PC-9 (cell line): ENCODE measurements around the gene HMG20A. TPM values are rescaled to one million over a fixed set of nuclear protein-coding genes. Genes with fewer than 3 reads are reported as not detected.

Experiments
- BruUV-seq: library from RNA; stranded (reverse); fragments of 400-500 nt; replicated peaks from 2 replicates; lab custom pipeline; 2021; lab: Mats Ljungman, UMichigan
- CTCF ChIA-PET: fragments of 300-600 bp; sonication (Branson Sonifier 250); formaldehyde crosslinking; loops from one replicate; lab custom pipeline; 2022; ENCODE audit warnings: antibody characterized with exemption; lab: Charles Lee
- POLR2A ChIA-PET: fragments of 300-600 bp; sonication (Branson Sonifier 250); formaldehyde crosslinking; loops from one replicate; lab custom pipeline; 2022; ENCODE audit warnings: antibody characterized with exemption; ENCODE audit not compliant: unreplicated experiment; lab: Charles Lee
- DNase-seq, 2 experiments: peaks; one replicate each; pipeline versions ENCODE4 v3.0.0 to v3.0.0-alpha.2; 2015 to 2022; ENCODE audit warnings: mixed read lengths in 1 of 2
- H2AFZ ChIP-seq: fragments of 200-600 bp; sonication (generic); 2 replicates; pipeline ENCODE4 v1.8.1; 2017; ENCODE audit warnings: antibody characterized with exemption
- H3F3A ChIP-seq: fragments of 200-600 bp; sonication (generic); 2 replicates; pipeline ENCODE4 v1.8.1; 2017; ENCODE audit warnings: antibody characterized with exemption, mild to moderate bottlenecking, low read depth; ENCODE audit not compliant: insufficient read depth
- H3K27ac ChIP-seq: fragments of 200-600 bp; sonication (generic); 2 replicates; pipeline ENCODE4 v1.6.1; 2016; ENCODE audit warnings: mixed run types
- H3K27me3 ChIP-seq: fragments of 200-600 bp; sonication (generic); 2 replicates; pipeline ENCODE4 v1.6.1; 2016; ENCODE audit warnings: low read depth, mixed run types; ENCODE audit not compliant: insufficient read depth
- H3K36me3 ChIP-seq: fragments of 200-600 bp; sonication (generic); 2 replicates; pipeline ENCODE4 v1.6.1; 2016; ENCODE audit warnings: low read depth, mixed run types
- H3K4me1 ChIP-seq: fragments of 200-600 bp; sonication (generic); replicated peaks from 2 replicates; pipeline ENCODE4 v1.6.1; 2016; ENCODE audit warnings: mixed run types; ENCODE audit not compliant: insufficient read depth
- H3K4me2 ChIP-seq: fragments of 200-600 bp; sonication (generic); 2 replicates; pipeline ENCODE4 v1.6.1; 2017; ENCODE audit warnings: mixed run types
- H3K4me3 ChIP-seq: fragments of 200-600 bp; sonication (generic); 2 replicates; pipeline ENCODE4 v1.6.1; 2016; ENCODE audit warnings: mixed run types
- H3K79me2 ChIP-seq: fragments of 200-600 bp; sonication (generic); 2 replicates; pipeline ENCODE4 v1.6.1; 2017; ENCODE audit warnings: low read depth, mixed run types
- H3K9me2 ChIP-seq: fragments of 200-600 bp; sonication (generic); 2 replicates; pipeline ENCODE4 v1.8.1; 2017; ENCODE audit warnings: mild to moderate bottlenecking; ENCODE audit not compliant: insufficient read depth
- H3K9me3 ChIP-seq: fragments of 200-600 bp; sonication (generic); 2 replicates; pipeline ENCODE4 v1.8.1; 2016; ENCODE audit warnings: low read depth; ENCODE audit not compliant: insufficient read depth
- H4K20me1 ChIP-seq: fragments of 200-600 bp; sonication (generic); 2 replicates; pipeline ENCODE4 v1.8.1; 2017; ENCODE audit not compliant: insufficient read depth
- CTCF ChIP-seq: fragments of 200-600 bp; sonication (generic); conservative IDR thresholded peaks from 2 replicates; pipeline ENCODE4 v1.6.1; 2017; ENCODE audit warnings: mixed run types, antibody characterized with exemption, mild to moderate bottlenecking, moderate library complexity
- EZH2 ChIP-seq: fragments of 200-600 bp; sonication (generic); IDR thresholded peaks from 2 replicates; pipeline ENCODE4 v1.8.0; 2017; ENCODE audit warnings: antibody characterized with exemption, low read depth
- intact Hi-C: fragments of 100-400 bp; cut with micrococcal nuclease; formaldehyde crosslinking; loops from one replicate; pipeline ENCODE4 v1.10.0; 2022; ENCODE audit not compliant: unreplicated experiment
- total RNA-seq: library from RNA; stranded (reverse); gene quantifications from 2 replicates; pipeline ENCODE4 v1.2.3, GENCODE V29; 2021

Gene HMG20A
- total RNA-seq, 1 experiment from 2014 or later = 33.4 TPM

- no peaks in the 10 kb centered on the region for H3K9me3 ChIP-seq
- CTCF ChIA-PET = no interaction called here
- TF ChIP-seq CTCF (no peak), EZH2 (no peak)
- BruUV-seq = no TSS peak
- no peak overlapping the region for H3K4me2 ChIP-seq
- no peaks in the 10 kb centered on the region for H3K4me1 ChIP-seq
- H3K36me3 ChIP-seq = no peaks in the 10 kb centered on the region
- H3F3A ChIP-seq = no peaks in the 10 kb centered on the region
- no peaks in the 10 kb centered on the region for H3K27me3 ChIP-seq
- no peaks in the 10 kb centered on the region for H4K20me1 ChIP-seq
- intact Hi-C loops = no loop called here
- H2AFZ ChIP-seq = no peak overlapping the region
- H3K79me2 ChIP-seq = peaks cover 5% of the 10 kb centered on the region; the same call in 1 of the 2 replicates
- H3K4me3 ChIP-seq = no peak overlapping the region
- no peaks in the 10 kb centered on the region for H3K9me2 ChIP-seq
- POLR2A ChIA-PET = no interaction called here
- DNase-seq = no peak
- H3K27ac ChIP-seq = no peak overlapping the region
Observed at GRCh38 chr15:77384086-77384485, 36.6 kb upstream of the HMG20A start.

- no peak for DNase-seq
- no peaks in the 10 kb centered on the region for H3K4me1 ChIP-seq
- no peaks in the 10 kb centered on the region for H3K9me2 ChIP-seq
- CTCF ChIA-PET = no interaction called here
- H3K4me3 ChIP-seq = no peak overlapping the region
- H3F3A ChIP-seq = no peaks in the 10 kb centered on the region
- no peaks in the 10 kb centered on the region; the same call in 1 of the 2 replicates for H4K20me1 ChIP-seq
- POLR2A ChIA-PET = no interaction called here
- no TSS peak for BruUV-seq
- H3K36me3 ChIP-seq = no peaks in the 10 kb centered on the region
- intact Hi-C loops = no loop called here
- no peak overlapping the region for H3K27ac ChIP-seq
- TF ChIP-seq EZH2 (no peak), CTCF (no peak)
- H3K79me2 ChIP-seq = peaks cover 5% of the 10 kb centered on the region; the same call in 1 of the 2 replicates
- no peak overlapping the region for H3K4me2 ChIP-seq
- H2AFZ ChIP-seq = no peak overlapping the region
- no peaks in the 10 kb centered on the region for H3K27me3 ChIP-seq
- no peaks in the 10 kb centered on the region for H3K9me3 ChIP-seq
Observed at GRCh38 chr15:77384589-77385359, 35.9 kb upstream of the HMG20A start.

- Histone ChIP-seq H3K4me2 (no peak overlapping the region), H4K20me1 (no peaks in the 10 kb centered on the region; the same call in 1 of the 2 replicates), H3F3A (no peaks in the 10 kb centered on the region), H3K4me1 (no peaks in the 10 kb centered on the region), H2AFZ (no peak overlapping the region), H3K9me3 (no peaks in the 10 kb centered on the region), H3K4me3 (no peak overlapping the region), H3K27ac (no peak overlapping the region), H3K79me2 (peaks cover 5% of the 10 kb centered on the region; the same call in 1 of the 2 replicates), H3K27me3 (no peaks in the 10 kb centered on the region), H3K9me2 (no peaks in the 10 kb centered on the region), H3K36me3 (no peaks in the 10 kb centered on the region)
- no TSS peak for BruUV-seq
- intact Hi-C loops = no loop called here
- TF ChIP-seq EZH2 (no peak), CTCF (no peak)
- DNase-seq = no peak
- ChIA-PET CTCF (no interaction called here), POLR2A (no interaction called here)
Observed at GRCh38 chr15:77386626-77387025, 34.1 kb upstream of the HMG20A start.
